Superior temporal gyrus (tissue), 1 donor: ENCODE measurements around the gene IGF2BP1.
"Not testable (repeated sequence)": the region's sequence is repeated elsewhere in the genome, so short reads cannot be mapped to it uniquely, and the experiment has no call there.

ENCODE experiments used
- DNase-seq: peaks from one replicate; pipeline ENCODE4 v3.0.0-alpha.2; 2016; ENCODE audit errors: extremely low spot score

IGF2BP1 gene

GRCh38 chr17:49020609-49021008, 23.4 kb downstream of the IGF2BP1 start:
- no peak for DNase-seq

DNA sequence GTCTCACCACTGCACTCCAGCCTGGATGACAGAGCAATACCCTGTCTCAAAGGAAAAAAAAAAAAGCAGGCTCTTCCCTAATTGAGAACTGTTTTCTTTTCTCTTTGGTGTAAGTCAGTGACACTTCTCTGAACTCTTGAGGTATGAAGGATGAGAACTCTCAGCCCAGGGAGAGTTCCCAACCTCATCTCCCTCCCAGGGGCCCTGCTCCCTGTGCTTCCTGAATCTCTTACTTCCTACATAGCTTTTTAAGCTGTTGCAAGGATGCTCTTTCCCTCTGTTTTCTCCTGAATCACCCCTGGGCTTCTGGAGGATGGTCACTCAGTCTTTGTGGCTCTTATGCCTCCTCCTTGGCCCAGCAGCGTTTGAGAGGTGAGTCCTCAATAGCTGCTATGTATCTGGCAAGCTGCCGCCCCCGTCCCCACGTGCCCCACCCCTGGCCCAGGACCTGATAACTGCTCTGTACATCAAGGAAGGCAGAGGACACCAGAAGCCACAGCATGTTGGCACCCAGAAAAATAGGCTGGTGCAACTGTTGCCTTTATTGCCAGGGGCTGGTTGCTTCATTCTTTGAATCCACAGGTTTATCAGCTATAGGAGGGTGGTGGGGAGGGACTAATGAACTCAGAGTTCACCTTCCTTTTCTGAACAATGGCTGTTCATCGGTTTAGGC, 24.0 kb downstream of the IGF2BP1 start:
- no peak for DNase-seq

DNA sequence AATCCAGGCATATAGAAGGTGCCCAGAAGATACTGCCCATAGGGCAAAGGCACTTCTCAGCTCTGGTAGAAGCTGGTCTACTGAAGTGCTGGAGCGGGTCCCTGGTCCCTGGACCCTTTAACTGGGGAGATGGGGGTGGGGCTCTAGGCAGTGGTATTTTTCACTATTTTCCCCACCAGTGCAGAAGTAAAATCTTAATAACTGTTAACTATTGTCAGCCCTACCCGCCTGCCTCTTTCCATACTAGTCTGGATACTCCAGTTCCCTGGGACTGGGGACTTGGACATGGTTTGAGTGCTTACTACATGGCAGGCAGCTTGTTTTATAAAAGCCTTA, 24.6 kb downstream of the IGF2BP1 start:
- no peak for DNase-seq

DNA sequence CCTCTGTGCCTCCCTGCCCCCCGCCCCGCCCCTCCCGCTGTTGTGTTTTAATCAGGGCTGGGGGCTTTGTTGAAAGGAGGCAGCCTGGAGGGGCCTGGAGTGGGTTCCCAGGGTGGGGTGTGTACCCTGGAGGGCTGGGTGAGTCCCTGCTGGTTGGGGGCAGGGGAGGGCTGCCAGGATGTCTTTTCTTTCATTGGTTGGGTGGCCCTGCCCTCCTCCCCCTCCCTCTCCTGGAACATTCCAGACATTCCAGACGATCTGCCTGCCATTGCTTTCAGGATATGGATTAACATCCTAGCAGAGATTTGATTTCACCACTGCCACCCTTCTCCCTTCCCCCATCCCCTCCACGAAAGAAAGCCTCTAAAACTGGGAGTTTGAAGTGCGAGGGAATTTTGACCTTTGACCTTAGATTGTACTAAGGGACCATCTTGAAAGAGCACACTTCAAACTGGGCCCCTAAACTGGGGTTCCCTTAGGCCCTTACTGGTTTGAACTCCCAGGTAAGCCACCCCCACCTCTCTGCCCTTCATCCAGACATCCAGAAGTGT, 25.3 kb downstream of the IGF2BP1 start:
- DNase-seq, result no peak

DNA sequence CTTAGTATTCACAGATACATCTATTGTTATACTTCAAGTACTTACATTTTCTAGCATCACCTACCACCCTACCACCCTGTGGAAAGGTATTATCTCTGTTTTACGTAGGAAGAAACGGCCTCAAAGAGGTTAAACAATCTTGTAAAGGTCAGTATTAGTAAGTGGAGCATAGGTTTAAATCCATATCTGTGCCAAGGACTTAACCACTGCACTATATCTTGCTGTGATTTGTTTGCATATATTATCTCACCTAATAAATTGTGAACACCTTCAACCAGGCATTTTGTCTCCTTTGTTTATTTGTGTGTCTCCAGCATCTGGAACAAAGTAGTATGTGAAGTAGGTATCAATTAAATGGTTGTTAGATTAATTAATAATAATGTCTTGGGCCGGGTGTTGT, 27.3 kb downstream of the IGF2BP1 start:
- DNase-seq, result no peak

GRCh38 chr17:49026447-49026846, 29.3 kb downstream of the IGF2BP1 start:
- DNase-seq, result not testable (repeated sequence)

- no peak for DNase-seq
Observed at GRCh38 chr17:49028271-49028670, 31.1 kb downstream of the IGF2BP1 start.

DNA sequence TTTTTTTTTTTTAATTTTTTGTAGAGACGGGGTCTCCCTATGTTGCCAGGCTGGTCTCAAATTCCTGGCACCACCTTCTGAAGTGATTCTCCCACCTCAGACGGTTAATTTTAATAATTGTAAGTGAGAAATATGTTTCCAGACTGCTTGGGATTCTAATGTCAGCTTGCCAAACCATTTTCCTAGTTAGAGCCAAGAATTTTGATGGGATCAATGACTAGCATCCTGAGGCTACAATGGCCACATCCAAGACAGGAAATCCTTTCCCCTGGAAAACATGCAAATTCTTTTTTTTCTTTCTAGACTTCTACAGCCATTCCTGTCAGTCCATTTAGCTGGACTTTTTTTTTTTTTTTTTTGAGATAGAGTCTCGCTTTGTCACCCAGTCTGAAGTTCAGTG, 32.6 kb downstream of the IGF2BP1 start:
- no peak for DNase-seq

- peak; percentile 77 for DNase-seq
Observed at GRCh38 chr17:49031965-49032928, 35.1 kb downstream of the IGF2BP1 start.

GRCh38 chr17:49035470-49036269, 38.5 kb downstream of the IGF2BP1 start:
- no peak for DNase-seq

GRCh38 chr17:49036270-49036626, 39.1 kb downstream of the IGF2BP1 start:
- no peak for DNase-seq

- no peak for DNase-seq
Observed at GRCh38 chr17:49038138-49038537, 41.0 kb downstream of the IGF2BP1 start.

- no peak for DNase-seq
Observed at GRCh38 chr17:49038544-49038943, 41.4 kb downstream of the IGF2BP1 start.

GRCh38 chr17:49039518-49039917, 42.3 kb downstream of the IGF2BP1 start:
- DNase-seq, result not testable (repeated sequence)

GRCh38 chr17:49041527-49041926, 44.3 kb downstream of the IGF2BP1 start:
- DNase-seq, result no peak

DNA sequence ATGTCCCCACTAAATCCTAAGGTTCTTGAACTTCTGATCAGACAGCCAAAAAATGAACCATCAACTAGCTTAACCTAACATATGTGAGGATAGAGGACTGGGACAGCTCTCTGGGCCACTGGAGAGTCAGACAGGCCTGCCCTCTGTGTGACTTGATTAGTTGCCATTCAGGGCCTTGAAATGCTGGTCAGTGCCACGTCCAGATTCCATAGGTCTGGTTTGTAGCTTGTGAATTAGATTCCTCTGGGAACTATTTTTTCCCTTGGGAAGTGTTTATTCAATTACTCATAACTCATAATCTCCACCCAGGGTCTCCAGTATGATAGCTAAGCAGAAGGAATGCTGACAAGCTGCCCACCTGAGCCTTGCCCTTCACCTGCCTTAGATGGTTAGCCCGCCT, 48.2 kb downstream of the IGF2BP1 start:
- no peak for DNase-seq

DNA sequence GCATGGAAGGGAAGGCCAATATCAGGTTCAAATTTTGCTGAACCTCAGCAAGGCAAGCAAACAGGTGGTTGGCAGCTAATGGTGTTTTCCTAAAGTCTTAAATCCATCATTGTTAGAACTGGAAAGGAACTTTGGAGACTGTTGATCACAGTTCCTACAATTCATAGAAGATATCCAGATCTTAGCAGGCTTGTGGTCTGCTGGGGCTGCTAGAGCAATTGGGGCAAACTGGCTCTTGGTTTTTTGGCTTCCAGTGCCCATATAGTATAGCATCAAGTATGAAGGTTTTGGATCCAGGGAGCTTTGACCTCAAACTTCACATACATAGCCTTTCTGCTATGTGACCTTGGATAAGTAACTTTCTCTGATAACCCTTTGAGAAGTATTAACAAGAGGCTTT, 49.7 kb downstream of the IGF2BP1 start:
- DNase-seq, result no peak

GRCh38 chr17:49049265-49049664, 52.1 kb downstream of the IGF2BP1 start:
- no peak for DNase-seq

- no peak for DNase-seq
Observed at GRCh38 chr17:49050611-49051010, 53.4 kb downstream of the IGF2BP1 start.

DNA sequence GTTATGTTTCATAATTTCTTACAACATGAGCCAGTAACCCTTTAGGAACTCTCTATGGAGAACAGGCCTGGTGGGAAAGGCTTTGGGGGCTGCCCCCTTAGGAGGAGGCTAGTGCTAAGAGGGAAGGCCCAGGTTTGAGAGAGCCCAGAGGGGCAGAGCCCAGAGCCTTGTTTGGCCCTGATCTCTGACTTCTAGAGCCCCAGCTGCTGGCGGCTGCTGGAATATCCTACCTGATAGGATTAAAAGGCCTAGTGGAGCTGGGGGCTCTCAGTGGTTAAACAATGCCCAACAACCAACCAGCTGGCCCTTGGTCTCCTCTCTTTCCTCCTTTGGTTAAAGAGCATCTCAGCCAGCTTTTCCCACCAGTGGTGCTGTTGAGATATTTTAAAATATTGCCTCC, 54.1 kb downstream of the IGF2BP1 start:
- DNase-seq, result no peak

- no peak for DNase-seq
Observed at GRCh38 chr17:49053171-49053829, 56.1 kb downstream of the IGF2BP1 start.
